DOHH2 (cell line): ENCODE measurements around the gene SHMT1.
"Not testable (repeated sequence)": the region's sequence is repeated elsewhere in the genome, so short reads cannot be mapped to it uniquely, and the experiment has no call there.

Source experiments
- H3F3A ChIP-seq: fragments of 200-600 bp; sonication (generic), shearing (Covaris generic); 2 replicates; pipeline ENCODE4 v1.6.0; 2016; ENCODE audit warnings: antibody characterized with exemption, mild to moderate bottlenecking; ENCODE audit not compliant: control insufficient read depth, insufficient read depth
- H3K27ac ChIP-seq: fragments of 200-600 bp; sonication (generic); 2 replicates; pipeline ENCODE4 v1.5.1; 2014; ENCODE audit warnings: low read depth, mild to moderate bottlenecking, low read length, moderate library complexity
- H3K27me3 ChIP-seq: fragments of 200-600 bp; sonication (generic); 2 replicates; pipeline ENCODE4 v1.6.1; 2014; ENCODE audit warnings: mild to moderate bottlenecking, low read length, mixed read lengths; ENCODE audit not compliant: control insufficient read depth
- H3K36me3 ChIP-seq: fragments of 200-600 bp; sonication (generic); 2 replicates; pipeline ENCODE4 v1.6.1; 2014; ENCODE audit warnings: mild to moderate bottlenecking, low read length, moderate library complexity, mixed read lengths; ENCODE audit not compliant: control insufficient read depth
- H3K4me1 ChIP-seq: fragments of 200-600 bp; sonication (generic); 2 replicates; pipeline ENCODE4 v1.6.1; 2014; ENCODE audit warnings: mild to moderate bottlenecking, low read length, mixed read lengths; ENCODE audit not compliant: control insufficient read depth
- H3K4me2 ChIP-seq: fragments of 200-600 bp; sonication (generic); 2 replicates; pipeline ENCODE4 v1.6.0; 2014; ENCODE audit warnings: mild to moderate bottlenecking, low read length, moderate library complexity
- H3K4me3 ChIP-seq: fragments of 200-600 bp; sonication (generic); 2 replicates; pipeline ENCODE4 v1.5.1; 2014; ENCODE audit warnings: mild to moderate bottlenecking, low read length, mixed read lengths
- H3K79me2 ChIP-seq: fragments of 200-600 bp; sonication (generic); 2 replicates; pipeline ENCODE4 v1.6.1; 2014; ENCODE audit warnings: mild to moderate bottlenecking, low read length, mixed read lengths; ENCODE audit not compliant: control insufficient read depth
- H3K9me2 ChIP-seq: fragments of 200-600 bp; sonication (generic); replicated peaks from 2 replicates; pipeline ENCODE4 v1.6.1; 2014; ENCODE audit warnings: mild to moderate bottlenecking, low read length, mixed read lengths; ENCODE audit not compliant: control insufficient read depth
- H3K9me3 ChIP-seq: fragments of 200-600 bp; sonication (generic); 2 replicates; pipeline ENCODE4 v1.6.1; 2014; ENCODE audit warnings: antibody characterized with exemption, low read length, mixed read lengths; ENCODE audit not compliant: control insufficient read depth, insufficient read depth
- H4K20me1 ChIP-seq: fragments of 200-600 bp; sonication (generic); 2 replicates; pipeline ENCODE4 v1.6.0; 2014; ENCODE audit warnings: low read depth, mild to moderate bottlenecking, antibody characterized with exemption, low read length, moderate library complexity; ENCODE audit not compliant: control insufficient read depth, insufficient read depth

SHMT1 gene

GRCh38 chr17:18403166-18403565, 39.8 kb upstream of the SHMT1 start:
- H3K27ac ChIP-seq, result peak overlapping the region; percentile 23
- H3K4me2 ChIP-seq, result peak overlapping the region; percentile 62
- H3K4me3 ChIP-seq, result peak overlapping the region; percentile 51

GRCh38 chr17:18401872-18402590, 38.7 kb upstream of the SHMT1 start:
- not testable (repeated sequence) for H3K27ac ChIP-seq, H3K27me3 ChIP-seq, H3K4me3 ChIP-seq, H3F3A ChIP-seq, H3K9me2 ChIP-seq, H3K9me3 ChIP-seq, H3K79me2 ChIP-seq, H4K20me1 ChIP-seq, H3K4me2 ChIP-seq, H3K36me3 ChIP-seq
- H3K4me1 ChIP-seq, result peaks cover 19% of the 10 kb centered on the region

More at GRCh38 chr17:18403166-18403565, 39.8 kb upstream of the SHMT1 start:
- not testable (repeated sequence) for H4K20me1 ChIP-seq, H3K27me3 ChIP-seq, H3K9me3 ChIP-seq, H3K9me2 ChIP-seq, H3F3A ChIP-seq, H3K36me3 ChIP-seq, H3K79me2 ChIP-seq
- H3K4me1 ChIP-seq, result peaks cover 19% of the 10 kb centered on the region

- H3K79me2 ChIP-seq, H3K27me3 ChIP-seq, H3K4me3 ChIP-seq, H3K4me1 ChIP-seq, H3K27ac ChIP-seq, H3K9me3 ChIP-seq, H3K4me2 ChIP-seq, H3F3A ChIP-seq, H3K36me3 ChIP-seq, H4K20me1 ChIP-seq, H3K9me2 ChIP-seq: not testable (repeated sequence)
These were observed 25.4 kb upstream of the SHMT1 start for GRCh38 chr17:18388728-18389127.

GRCh38 chr17:18388266-18388665, 24.9 kb upstream of the SHMT1 start:
- H3K79me2 ChIP-seq, H3K9me2 ChIP-seq, H3K27me3 ChIP-seq, H3K4me1 ChIP-seq, H4K20me1 ChIP-seq, H3K36me3 ChIP-seq, H3K4me3 ChIP-seq, H3K27ac ChIP-seq, H3F3A ChIP-seq, H3K9me3 ChIP-seq, H3K4me2 ChIP-seq: not testable (repeated sequence)

GRCh38 chr17:18387583-18387982, 24.2 kb upstream of the SHMT1 start:
- not testable (repeated sequence) for H3K27ac ChIP-seq, H3F3A ChIP-seq, H3K9me3 ChIP-seq, H3K36me3 ChIP-seq, H3K79me2 ChIP-seq, H3K4me3 ChIP-seq, H3K27me3 ChIP-seq, H3K4me2 ChIP-seq, H4K20me1 ChIP-seq, H3K4me1 ChIP-seq, H3K9me2 ChIP-seq

- H3K4me2 ChIP-seq, H3K4me3 ChIP-seq, H4K20me1 ChIP-seq: not testable (repeated sequence)
These were observed 20.9 kb upstream of the SHMT1 start for GRCh38 chr17:18384271-18384670.

GRCh38 chr17:18383079-18383481, 19.7 kb upstream of the SHMT1 start:
- not testable (repeated sequence) for H3K79me2 ChIP-seq, H4K20me1 ChIP-seq, H3K27me3 ChIP-seq, H3K9me2 ChIP-seq, H3K27ac ChIP-seq, H3K4me3 ChIP-seq, H3K4me1 ChIP-seq, H3K9me3 ChIP-seq, H3K36me3 ChIP-seq, H3K4me2 ChIP-seq, H3F3A ChIP-seq

More at GRCh38 chr17:18384271-18384670, 20.9 kb upstream of the SHMT1 start:
- H3K27me3 ChIP-seq, H3K79me2 ChIP-seq, H3K9me2 ChIP-seq, H3K4me1 ChIP-seq, H3K27ac ChIP-seq, H3F3A ChIP-seq, H3K9me3 ChIP-seq, H3K36me3 ChIP-seq: not testable (repeated sequence)
